HEK293 (cell line): ENCODE data around the gene TARS2.

Source experiments
- ATF2 ChIP-seq: fragments of 450-650 bp; formaldehyde crosslinking; IDR thresholded peaks from 2 replicates; pipeline ENCODE4 v1.5.1; 2016; ENCODE audit warnings: missing biosample characterization, missing genetic modification characterization, low read depth
- CTCF ChIP-seq: fragments of 450-650 bp; formaldehyde crosslinking; IDR thresholded peaks from 2 replicates; pipeline ENCODE4 v1.5.1; 2016; ENCODE audit warnings: missing biosample characterization, missing genetic modification characterization
- YY1 ChIP-seq: fragments of 450-650 bp; formaldehyde crosslinking; IDR thresholded peaks from 2 replicates; pipeline ENCODE4 v1.5.1; 2018; ENCODE audit warnings: missing biosample characterization, missing genetic modification characterization
- ZFP37 ChIP-seq: fragments of 450-650 bp; formaldehyde crosslinking; IDR thresholded peaks from 2 replicates; pipeline ENCODE4 v1.5.1; 2016; ENCODE audit warnings: missing biosample characterization, missing genetic modification characterization
- ZFP41 ChIP-seq: fragments of 450-650 bp; formaldehyde crosslinking; IDR thresholded peaks from 2 replicates; pipeline ENCODE4 v1.5.1; 2016; ENCODE audit warnings: missing biosample characterization, missing genetic modification characterization, borderline replicate concordance
- ZNF223 ChIP-seq: fragments of 450-650 bp; formaldehyde crosslinking; IDR thresholded peaks from 2 replicates; pipeline ENCODE4 v1.5.1; 2016; ENCODE audit warnings: missing biosample characterization, missing genetic modification characterization
- ZNF274 ChIP-seq, 2 experiments: fragments of 200-500 bp in 1 of 2; fragments of 450-650 bp in 1 of 2; sonication (Bioruptor generic) in 1 of 2; formaldehyde crosslinking in 1 of 2; IDR thresholded peaks; 2 replicates each; pipeline versions ENCODE4 v1.5.1 to v1.6.1; 2014 to 2016; ENCODE audit warnings: borderline replicate concordance in 1 of 2, inconsistent platforms in 1 of 2, low read length in 1 of 2, missing biosample characterization in 1 of 2, missing genetic modification characterization in 1 of 2
- ZNF398 ChIP-seq: fragments of 450-650 bp; formaldehyde crosslinking; IDR thresholded peaks from 2 replicates; pipeline ENCODE4 v1.5.1; 2017; ENCODE audit warnings: missing biosample characterization, missing genetic modification characterization
- ZNF629 ChIP-seq: fragments of 450-650 bp; formaldehyde crosslinking; IDR thresholded peaks from 2 replicates; pipeline ENCODE4 v1.5.1; 2017; ENCODE audit warnings: missing biosample characterization, missing genetic modification characterization

GRCh38 chr1:150513351-150513791 is 26.2 kb downstream of the TARS2 start:
- TF ChIP-seq CTCF (no peak), ZNF398 (no peak), ZFP41 (no peak), ZNF274 (IDR thresholded peaks at IDR 0.05; ENCODE audit: low read length) (no peak), ZNF274 (tag by site-specific recombination; IDR thresholded peaks at IDR 0.05; ENCODE audit: borderline replicate concordance) (no peak), YY1 (tag by site-specific recombination) (no peak), ZNF629 (tag by site-specific recombination) (no peak), ATF2 (tag by site-specific recombination) (no peak), ZNF223 (tag by site-specific recombination) (no peak), ZFP37 (tag by site-specific recombination) (no peak)
